HCT116 (cell line): ENCODE measurements around the gene MARCHF6. TPM values are rescaled to one million over a fixed set of nuclear protein-coding genes. Genes with fewer than 3 reads are reported as not detected.

ENCODE experiments used
- CTCF ChIP-seq, 3 experiments: fragments of 200-600 bp in 1 of 3; sonication (generic) in 1 of 3; IDR thresholded peaks in 2 of 3; conservative IDR thresholded peaks in 1 of 3; 2 replicates each; pipeline ENCODE4 v1.5.1; 2012 to 2017; ENCODE audit warnings: low read depth in 2 of 3, low read length in 2 of 3, antibody characterized with exemption in 1 of 3, borderline replicate concordance in 1 of 3, control low read depth in 1 of 3, mild to moderate bottlenecking in 1 of 3, mixed read lengths in 1 of 3, mixed run types in 1 of 3, moderate library complexity in 1 of 3; ENCODE audit not compliant: insufficient read depth in 1 of 3
- ELF1 ChIP-seq: IDR thresholded peaks from 2 replicates; pipeline ENCODE4 v1.6.1; 2012; ENCODE audit warnings: low read depth, borderline replicate concordance
- REST ChIP-seq: IDR thresholded peaks from 2 replicates; pipeline ENCODE4 v1.6.1; 2012; ENCODE audit warnings: low read depth
- YY1 ChIP-seq: IDR thresholded peaks from 2 replicates; pipeline ENCODE4 v1.6.1; 2011; ENCODE audit warnings: low read length, low read depth, moderate library complexity, mild to moderate bottlenecking; ENCODE audit not compliant: insufficient replicate concordance; ENCODE audit errors: extremely low read depth
- total RNA-seq: library from RNA; stranded (reverse); gene quantifications from one replicate; pipeline ENCODE4 v1.2.1, GENCODE V29; 2021; ENCODE audit not compliant: unreplicated experiment

MARCHF6 gene
- total RNA-seq, 1 experiment from 2014 or later = 144 TPM

- TF ChIP-seq REST (no peak), YY1 (no peak), CTCF (IDR thresholded peaks at IDR 0.05 in 2 of 3, conservative IDR thresholded peaks at IDR 0.05 in 1 of 3; ENCODE audit: borderline replicate concordance in 1 of 3, insufficient read depth in 1 of 3, low read depth in 2 of 3, low read length in 2 of 3) (no peak), ELF1 (no peak)
These were observed 860 bp upstream of the MARCHF6 start (continued) for GRCh38 chr5:10352430-10353240.
